Hematopoietic multipotent progenitor cell treated with erythropoietin and hydrocortisone succinate and interleukin-3 and kit ligand, for 15 days (in vitro differentiated cells): ENCODE results near the gene FOXE3.

ENCODE experiments used
- DNase-seq: peaks from one replicate; pipeline ENCODE4 v3.0.0-alpha.2; 2015; ENCODE audit warnings: low spot score

Gene FOXE3

GRCh38 chr1:47405697-47406096, 10.4 kb upstream of the FOXE3 start:
- no peak for DNase-seq

GRCh38 chr1:47406966-47407365, 9.1 kb upstream of the FOXE3 start:
- no peak for DNase-seq

DNA sequence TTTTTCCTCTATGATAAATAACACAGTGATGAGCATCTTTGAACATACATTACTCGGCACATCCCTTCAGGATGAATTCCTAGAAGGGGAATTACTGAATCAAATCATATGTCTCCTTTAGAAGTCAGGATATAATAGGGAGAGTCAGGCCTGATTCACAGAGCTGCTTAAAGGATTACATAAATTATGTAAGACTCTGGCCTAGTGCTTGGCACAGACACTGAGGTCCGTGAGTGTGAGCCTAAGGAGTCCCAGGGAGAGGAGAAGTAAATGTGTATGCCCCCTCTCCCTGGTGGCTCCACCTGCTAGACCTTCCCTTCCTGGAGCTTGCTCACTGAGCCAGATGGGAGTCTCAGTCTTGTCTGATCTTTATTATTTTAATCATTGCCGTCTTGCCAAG, 8.6 kb upstream of the FOXE3 start:
- DNase-seq: no peak

GRCh38 chr1:47409311-47410067, 6.6 kb upstream of the FOXE3 start:
- no peak for DNase-seq

DNA sequence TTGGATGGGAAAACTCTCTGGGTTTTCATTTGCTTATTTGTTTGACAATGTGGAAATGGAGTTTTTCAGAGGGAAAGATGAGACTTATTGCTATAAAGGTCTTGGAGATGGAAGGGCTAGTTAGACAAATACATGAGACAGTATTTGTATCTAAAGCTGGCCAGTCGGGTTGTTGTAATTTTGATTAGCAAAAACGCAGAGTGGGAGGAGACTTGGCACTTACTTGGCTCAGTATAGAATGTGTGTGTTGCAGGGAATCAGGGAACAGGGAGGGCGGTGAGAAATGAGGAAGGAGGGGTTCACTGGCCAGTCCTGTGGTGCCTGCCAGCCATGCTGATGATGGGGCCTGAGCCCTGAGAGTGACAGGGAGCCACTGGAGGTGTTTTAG, 6.0 kb upstream of the FOXE3 start:
- no peak for DNase-seq

- DNase-seq: no peak
These were observed 4.6 kb upstream of the FOXE3 start for GRCh38 chr1:47411436-47411835.

- DNase-seq: no peak
These were observed 3.6 kb upstream of the FOXE3 start for GRCh38 chr1:47412437-47412836.

DNA sequence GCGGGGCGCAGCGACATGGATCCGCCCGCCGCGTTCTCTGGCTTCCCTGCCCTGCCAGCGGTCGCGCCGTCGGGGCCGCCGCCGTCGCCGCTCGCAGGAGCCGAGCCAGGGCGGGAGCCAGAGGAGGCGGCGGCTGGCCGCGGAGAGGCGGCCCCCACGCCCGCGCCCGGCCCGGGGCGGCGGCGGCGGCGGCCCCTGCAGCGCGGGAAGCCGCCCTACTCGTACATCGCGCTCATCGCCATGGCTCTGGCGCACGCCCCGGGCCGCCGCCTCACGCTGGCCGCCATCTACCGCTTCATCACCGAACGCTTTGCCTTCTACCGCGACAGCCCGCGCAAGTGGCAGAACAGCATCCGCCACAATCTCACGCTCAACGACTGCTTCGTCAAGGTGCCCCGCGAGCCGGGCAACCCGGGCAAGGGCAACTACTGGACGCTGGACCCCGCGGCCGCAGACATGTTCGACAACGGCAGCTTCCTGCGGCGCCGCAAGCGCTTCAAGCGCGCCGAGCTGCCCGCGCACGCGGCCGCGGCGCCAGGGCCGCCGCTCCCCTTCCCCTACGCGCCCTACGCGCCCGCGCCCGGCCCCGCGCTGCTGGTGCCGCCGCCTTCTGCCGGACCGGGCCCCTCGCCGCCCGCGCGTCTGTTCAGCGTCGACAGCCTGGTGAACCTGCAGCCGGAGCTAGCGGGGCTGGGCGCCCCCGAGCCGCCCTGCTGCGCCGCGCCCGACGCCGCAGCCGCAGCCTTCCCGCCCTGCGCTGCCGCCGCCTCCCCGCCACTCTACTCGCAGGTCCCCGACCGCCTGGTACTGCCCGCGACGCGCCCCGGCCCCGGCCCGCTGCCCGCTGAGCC, 459 bp downstream of the FOXE3 start:
- no peak for DNase-seq

- no peak for DNase-seq
These were observed 1.3 kb downstream of the FOXE3 start for GRCh38 chr1:47417170-47418044.

GRCh38 chr1:47418122-47418521, 2.0 kb downstream of the FOXE3 start:
- DNase-seq: no peak

DNA sequence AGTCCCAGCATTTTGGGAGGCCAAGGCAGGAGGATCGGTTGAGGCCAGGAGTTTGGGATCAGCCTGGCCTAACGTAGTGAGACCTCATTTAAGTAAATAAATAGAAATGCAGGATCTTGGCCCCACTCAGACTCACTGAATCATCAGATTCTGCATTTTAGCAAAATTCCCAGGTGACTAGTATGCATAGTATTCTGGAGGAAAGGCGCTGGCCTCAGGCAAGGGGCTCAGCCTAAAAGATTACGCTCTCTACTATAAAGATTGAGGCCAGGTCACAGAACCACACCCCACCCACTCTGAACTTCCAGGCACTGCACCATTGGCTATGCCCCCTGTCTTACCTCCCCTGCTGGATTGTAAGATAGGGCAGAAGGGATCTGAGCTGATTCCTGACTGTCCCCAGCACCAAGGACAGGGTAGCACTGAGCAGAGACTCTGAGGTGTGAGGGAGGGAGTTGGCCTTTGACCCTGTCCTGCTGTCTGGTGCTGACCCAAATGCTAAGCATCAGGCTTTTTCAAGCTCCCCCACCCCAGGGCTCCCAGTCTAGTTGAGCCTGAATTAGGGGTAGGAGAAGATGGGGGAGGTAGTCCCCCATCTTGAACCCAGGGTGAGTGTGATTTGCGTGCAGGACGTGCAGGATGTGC, 2.7 kb downstream of the FOXE3 start:
- DNase-seq: no peak

DNA sequence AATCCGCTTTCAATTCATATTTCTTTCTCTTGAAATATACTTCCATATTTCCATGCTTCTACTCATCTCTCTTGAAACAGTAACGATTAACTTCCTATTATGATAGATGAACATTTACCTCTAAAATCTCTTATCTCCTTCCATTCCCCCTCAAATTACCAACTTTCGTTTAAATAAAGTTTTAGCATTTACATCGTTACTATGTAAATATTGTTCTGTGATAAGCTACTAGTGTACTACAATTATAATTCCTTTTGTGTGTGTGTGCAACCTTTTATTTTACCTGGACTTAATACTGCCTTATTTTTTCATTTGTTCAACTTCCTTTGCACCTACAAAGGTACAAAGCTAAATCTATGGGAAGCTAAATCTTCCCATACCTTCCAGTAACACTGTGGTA, 4.5 kb downstream of the FOXE3 start:
- DNase-seq: no peak

GRCh38 chr1:47423872-47424271, 7.8 kb downstream of the FOXE3 start:
- no peak for DNase-seq

GRCh38 chr1:47424336-47424982, 8.4 kb downstream of the FOXE3 start:
- peak; percentile 34 for DNase-seq

DNA sequence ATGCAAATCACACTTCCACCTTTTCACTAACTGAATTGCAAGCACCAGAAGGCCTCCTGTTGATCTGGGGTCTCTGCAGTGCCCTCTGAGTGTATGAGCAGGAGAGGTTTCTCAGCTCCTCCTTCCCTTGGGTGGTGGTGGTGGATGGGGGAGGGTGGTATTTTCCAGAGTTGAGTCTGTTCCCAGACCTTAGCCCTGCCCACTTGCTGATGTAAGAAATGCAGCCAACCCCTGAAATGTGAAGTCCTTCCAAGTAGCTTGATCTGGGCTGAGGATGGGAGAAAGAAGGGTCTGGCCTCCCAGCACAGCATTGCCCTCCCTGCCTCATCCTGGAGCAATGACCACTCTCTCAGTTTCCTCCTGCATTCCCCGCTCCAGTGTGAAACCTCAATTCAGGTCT, 15.4 kb downstream of the FOXE3 start:
- DNase-seq: no peak

DNA sequence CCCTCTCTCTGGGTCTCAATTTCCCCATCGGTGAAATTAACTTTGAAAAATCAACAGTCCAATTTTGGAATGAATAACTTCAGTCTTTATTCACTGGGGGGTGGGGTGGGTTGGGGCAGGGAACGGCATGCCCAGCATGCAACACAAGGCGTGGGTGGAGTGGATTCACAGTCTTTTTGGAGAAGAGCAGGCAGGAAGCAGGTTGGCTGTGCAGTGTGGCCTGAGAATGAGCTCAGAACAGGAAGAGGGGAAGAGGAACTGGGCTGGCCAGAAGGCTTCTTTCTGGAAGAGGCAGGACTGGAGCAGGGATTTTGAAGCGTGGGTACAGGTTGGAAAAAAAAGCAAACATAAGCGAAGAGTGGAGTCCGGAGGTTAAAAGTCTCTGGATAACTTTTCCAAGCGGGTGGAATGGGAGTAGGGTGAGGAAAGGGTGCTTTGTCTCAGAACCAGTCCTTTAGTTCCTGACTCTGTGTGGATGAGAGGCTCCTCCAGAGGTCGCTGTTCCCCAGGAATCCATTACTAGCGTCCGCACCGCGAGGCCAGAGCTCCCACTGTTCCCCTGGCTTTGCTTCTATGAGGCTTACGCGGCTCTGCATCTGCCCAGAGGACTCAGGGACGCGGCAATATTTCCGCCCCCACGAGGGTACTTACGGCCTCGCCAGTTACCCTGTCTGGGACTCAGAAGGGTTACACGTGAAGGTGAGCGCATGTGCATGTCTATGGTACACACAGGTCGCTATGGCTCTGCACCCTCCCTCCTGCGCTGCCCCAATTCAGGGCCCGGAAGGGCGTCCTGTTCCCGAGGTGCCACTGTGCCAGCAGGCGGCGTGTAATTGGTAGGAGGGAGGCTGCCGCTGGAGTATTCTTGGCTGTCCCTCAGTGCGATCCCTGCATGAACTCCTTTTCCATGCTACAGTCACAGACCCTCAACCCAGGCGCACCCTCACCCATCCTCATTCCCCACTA, 16.3 kb downstream of the FOXE3 start:
- DNase-seq: peak; percentile 50

GRCh38 chr1:47433037-47433421, 16.9 kb downstream of the FOXE3 start:
- no peak for DNase-seq

DNA sequence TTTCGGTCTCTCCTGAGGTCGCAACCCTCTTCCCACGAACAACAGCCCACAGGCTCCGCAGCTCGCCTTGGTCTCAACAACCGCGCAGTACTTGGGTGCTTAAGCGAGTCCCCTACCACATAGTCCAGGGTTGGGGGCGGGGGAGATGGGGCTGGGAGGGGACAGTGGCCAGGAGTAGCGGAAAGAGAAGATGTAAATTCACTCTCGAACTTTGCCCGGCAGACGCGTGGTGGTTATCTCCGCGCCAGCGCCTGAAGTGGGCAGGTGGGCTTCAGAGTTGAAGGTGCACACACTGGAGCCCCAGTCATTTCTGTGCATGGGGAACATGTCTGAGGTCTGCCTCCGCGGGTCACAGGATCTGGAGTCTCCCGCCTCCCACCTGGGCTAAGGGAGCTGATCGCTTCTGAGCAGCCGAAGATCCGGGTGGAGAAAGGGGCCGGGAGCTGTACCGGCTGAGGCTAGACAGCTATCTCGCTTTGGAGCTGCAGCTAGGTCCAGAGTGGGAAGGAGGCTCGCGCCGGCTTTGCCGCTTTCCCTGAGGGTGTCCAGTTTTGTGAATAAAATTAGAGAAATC, 17.5 kb downstream of the FOXE3 start:
- DNase-seq: no peak

- no peak for DNase-seq
These were observed 18.2 kb downstream of the FOXE3 start for GRCh38 chr1:47434051-47434842.
